Esophagus muscularis mucosa (tissue), 4 donors: ENCODE results near the gene ELP1. TPM values are rescaled to one million over a fixed set of nuclear protein-coding genes. Genes with fewer than 3 reads are reported as not detected.
A peak's percentile ranks its signal among the peaks of the same experiment; 100 is the strongest.

Experiments
- DNase-seq: peaks from one replicate; pipeline ENCODE4 v3.0.0-alpha.2; 2017; ENCODE audit errors: extremely low spot score
- H3K27ac ChIP-seq, 4 donors: fragments of 200-600 bp; sonication (generic); replicated peaks in 1 of 4; 1 replicate in 3 of 4; 2 replicates in 1 of 4; pipeline ENCODE4 v1.5.1; 2016 to 2019; ENCODE audit warnings: mild to moderate bottlenecking in 1 of 4
- H3K27me3 ChIP-seq, 4 donors: fragments of 200-600 bp; sonication (generic); one replicate each; pipeline versions ENCODE4 v1.5.1 to v1.6.0; 2016 to 2019
- H3K36me3 ChIP-seq, 4 donors: fragments of 200-600 bp; sonication (generic); one replicate each; pipeline ENCODE4 v1.5.1; 2016 to 2019
- H3K4me1 ChIP-seq, 4 donors: fragments of 200-600 bp; sonication (generic); one replicate each; pipeline ENCODE4 v1.5.1; 2016 to 2019
- H3K4me3 ChIP-seq, 4 donors: fragments of 200-600 bp; sonication (generic); 1 replicate in 2 of 4; 2 replicates in 2 of 4; pipeline ENCODE4 v1.5.1; 2016 to 2019; ENCODE audit warnings: mild to moderate bottlenecking in 4 of 4, moderate library complexity in 1 of 4
- H3K9me3 ChIP-seq, 4 donors: fragments of 200-600 bp; sonication (generic); 1 replicate in 3 of 4; 2 replicates in 1 of 4; pipeline ENCODE4 v1.5.1; 2016 to 2019
- CTCF ChIP-seq, 3 experiments: fragments of 200-600 bp in 2 of 3; fragments of 450-650 bp in 1 of 3; sonication (generic) in 2 of 3; IDR thresholded peaks; one replicate each; pipeline ENCODE4 v1.5.1; 2017 to 2019; ENCODE audit warnings: antibody characterized with exemption in 3 of 3, mild to moderate bottlenecking in 2 of 3, moderate library complexity in 1 of 3
- EP300 ChIP-seq: sonication (generic); formaldehyde crosslinking; IDR thresholded peaks from one replicate; pipeline ENCODE4 v1.6.1; 2017; ENCODE audit warnings: antibody characterized with exemption
- POLR2A ChIP-seq: fragments of 450-650 bp; IDR thresholded peaks from one replicate; pipeline ENCODE4 v1.6.1; 2017; ENCODE audit warnings: antibody characterized with exemption, moderate library complexity, mild to moderate bottlenecking, low read depth
- POLR2AphosphoS5 ChIP-seq, 2 donors: sonication (generic); formaldehyde crosslinking; IDR thresholded peaks; one replicate each; pipeline ENCODE4 v1.6.1; 2017; ENCODE audit warnings: antibody characterized with exemption in 2 of 2
- WGBS: methylation state at CpG from one replicate; pipeline ENCODE4 v1.1.5; 2018; 5-methylcytosine and 5-hydroxymethylcytosine counted together
- intact Hi-C: fragments of 100-400 bp; cut with DNase I; formaldehyde crosslinking; loops from one replicate; pipeline ENCODE4 v1.15.1; 2023
- total RNA-seq, 4 donors: library from RNA; depleted of rRNA; stranded (reverse); fragments of >200 nt; gene quantifications; one replicate each; pipeline versions ENCODE4 v1.1.0 to v1.2.1, GENCODE V29; 2016

ELP1 gene
- total RNA-seq, 4 donors from 2014 or later = 14.1 to 16.2 (median 14.5) TPM

GRCh38 chr9:108953983-108954574 is 20.2 kb upstream of the ELP1 start:
- peaks cover 0 to 15% (median 10%) of the 10 kb centered on the region in 4 donors for H3K36me3 ChIP-seq
- no peak overlapping the region for H3K4me3 ChIP-seq
- TF ChIP-seq EP300 (no peak), POLR2AphosphoS5 (IDR thresholded peaks at IDR 0.05) (no peak), CTCF (IDR thresholded peaks at IDR 0.05) (peak; percentile 64 to 70 (median 64))
- intact Hi-C loops = loop anchor here (5.0 kb wide), 1 partner anchor 58 kb away; the partner anchor contains the start of gene CTNNAL1
- H3K4me1 ChIP-seq = peaks cover 7 to 12% (median 10%) of the 10 kb centered on the region in 4 donors
- DNase-seq = no peak
- 2% methylated on average over 3 of the region's 3 CpGs for WGBS
- no peaks in the 10 kb centered on the region for H3K9me3 ChIP-seq
- H3K27me3 ChIP-seq = no peaks in the 10 kb centered on the region
- H3K27ac ChIP-seq = peak overlapping the region in 3 of 4 donors; percentile 50 to 57 (median 55)

- Histone ChIP-seq H3K4me3 (no peak overlapping the region), H3K4me1 (peaks cover 7 to 12% (median 10%) of the 10 kb centered on the region in 4 donors), H3K36me3 (peaks cover 0 to 27% (median 12%) of the 10 kb centered on the region in 4 donors), H3K27me3 (no peaks in the 10 kb centered on the region), H3K27ac (no peak overlapping the region), H3K9me3 (no peaks in the 10 kb centered on the region)
- 89% methylated on average over 2 of the region's 2 CpGs for WGBS
- TF ChIP-seq POLR2A (no peak), EP300 (no peak), POLR2AphosphoS5 (IDR thresholded peaks at IDR 0.05) (no peak)
- DNase-seq = no peak
- intact Hi-C loops = loop anchor here (5.0 kb wide), 1 partner anchor 61 kb away; the partner anchor contains the start of gene CTNNAL1
These were observed 17.7 kb upstream of the ELP1 start for GRCh38 chr9:108951578-108951977.

GRCh38 chr9:108950168-108950567 is 16.2 kb upstream of the ELP1 start:
- no peak overlapping the region for H3K27ac ChIP-seq
- DNase-seq = no peak
- no peak for TF ChIP-seq POLR2AphosphoS5 (IDR thresholded peaks at IDR 0.05)
- no peak for TF ChIP-seq CTCF (IDR thresholded peaks at IDR 0.05)
- no peak for TF ChIP-seq EP300
- no peak for TF ChIP-seq POLR2A
- peaks cover 7 to 12% (median 10%) of the 10 kb centered on the region in 4 donors for H3K4me1 ChIP-seq
- peaks cover 0 to 27% (median 21%) of the 10 kb centered on the region in 4 donors for H3K36me3 ChIP-seq
- no peaks in the 10 kb centered on the region for H3K27me3 ChIP-seq
- WGBS = 69% methylated on average over 1 of the region's 1 CpG
- intact Hi-C loops = loop anchor here (5.0 kb wide), 1 partner anchor 62 kb away; the partner anchor contains the start of gene CTNNAL1
- no peaks in the 10 kb centered on the region for H3K9me3 ChIP-seq
- no peak overlapping the region for H3K4me3 ChIP-seq

- Histone ChIP-seq H3K9me3 (no peaks in the 10 kb centered on the region), H3K4me3 (no peak overlapping the region), H3K27ac (no peak overlapping the region), H3K36me3 (peaks cover 25 to 64% (median 39%) of the 10 kb centered on the region in 4 donors), H3K4me1 (peaks cover 6 to 10% (median 9%) of the 10 kb centered on the region in 4 donors), H3K27me3 (no peaks in the 10 kb centered on the region)
- intact Hi-C loops = no loop called here
- TF ChIP-seq POLR2AphosphoS5 (IDR thresholded peaks at IDR 0.05) (no peak), EP300 (no peak), CTCF (IDR thresholded peaks at IDR 0.05) (no peak), POLR2A (no peak)
- 83% methylated on average over 4 of the region's 4 CpGs for WGBS
- no peak for DNase-seq
These were observed 6.1 kb upstream of the ELP1 start for GRCh38 chr9:108939975-108940374.

GRCh38 chr9:108937561-108938305 is 3.8 kb upstream of the ELP1 start:
- no peak overlapping the region for H3K27ac ChIP-seq
- peaks cover 14 to 50% (median 28%) of the 10 kb centered on the region in 4 donors for H3K36me3 ChIP-seq
- peaks cover 15 to 24% (median 19%) of the 10 kb centered on the region in 4 donors for H3K4me1 ChIP-seq
- intact Hi-C loops = no loop called here
- WGBS = 77% methylated on average over 5 of the region's 5 CpGs
- DNase-seq = no peak
- no peaks in the 10 kb centered on the region for H3K9me3 ChIP-seq
- TF ChIP-seq EP300 = no peak
- H3K27me3 ChIP-seq = no peaks in the 10 kb centered on the region
- H3K4me3 ChIP-seq = no peak overlapping the region
